ENCODE data around the gene EFCAB14.
"Not testable (repeated sequence)": the region's sequence is repeated elsewhere in the genome, so short reads cannot be mapped to it uniquely, and the experiment has no call there.

The EFCAB14 gene

DNA sequence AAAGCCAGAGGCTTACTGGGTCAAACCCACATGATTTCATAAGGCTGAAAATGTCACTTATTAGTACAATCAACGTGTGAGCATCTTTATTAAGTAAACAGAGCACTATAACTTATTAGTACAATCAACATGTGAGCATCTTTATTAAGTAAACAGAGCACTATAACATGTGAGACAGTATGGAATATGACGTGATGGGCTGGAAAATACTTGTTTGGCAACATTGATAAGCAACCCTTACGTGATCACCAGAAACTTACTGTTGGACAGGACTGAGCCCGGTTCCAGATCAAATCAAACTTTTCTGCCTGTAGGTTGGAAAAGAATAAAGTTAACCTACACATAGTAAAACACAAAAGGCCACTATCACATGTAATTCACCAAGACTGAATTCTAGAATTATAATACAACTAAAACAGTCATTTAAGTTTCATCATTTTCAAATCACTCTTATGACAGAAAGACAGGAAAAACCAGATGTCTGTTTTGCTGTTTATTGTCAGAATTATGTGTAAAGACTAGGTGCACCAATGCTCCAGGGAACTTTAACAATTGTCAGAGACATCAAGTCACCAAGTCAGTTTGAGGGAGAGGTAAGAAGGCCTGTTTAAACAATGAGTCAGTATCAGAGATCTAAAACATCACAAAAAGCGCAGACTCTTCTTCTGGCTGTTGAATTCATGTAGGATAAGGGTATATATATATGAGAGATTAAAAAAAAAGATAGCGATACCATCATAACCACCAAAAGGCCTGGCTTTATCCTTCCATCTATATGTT is 66.4 kb downstream of the EFCAB14 start:
- no peak for DNase-seq

DNA sequence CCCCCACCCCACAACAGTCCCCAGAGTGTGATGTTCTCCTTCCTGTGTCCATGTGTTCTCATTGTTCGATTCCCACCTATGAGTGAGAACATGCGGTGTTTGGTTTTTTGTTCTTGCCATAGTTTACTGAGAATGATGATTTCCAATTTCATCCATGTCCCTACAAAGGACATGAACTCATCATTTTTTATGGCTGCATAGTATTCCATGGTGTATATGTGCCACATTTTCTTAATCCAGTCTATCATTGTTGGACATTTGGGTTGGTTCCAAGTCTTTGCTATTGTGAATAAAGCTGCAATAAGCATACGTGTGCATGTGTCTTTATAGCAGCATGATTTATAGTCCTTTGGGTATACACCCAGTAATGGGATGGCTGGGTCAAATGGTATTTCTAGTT is 67.8 kb downstream of the EFCAB14 start:
- DNase-seq = not testable (repeated sequence)

DNA sequence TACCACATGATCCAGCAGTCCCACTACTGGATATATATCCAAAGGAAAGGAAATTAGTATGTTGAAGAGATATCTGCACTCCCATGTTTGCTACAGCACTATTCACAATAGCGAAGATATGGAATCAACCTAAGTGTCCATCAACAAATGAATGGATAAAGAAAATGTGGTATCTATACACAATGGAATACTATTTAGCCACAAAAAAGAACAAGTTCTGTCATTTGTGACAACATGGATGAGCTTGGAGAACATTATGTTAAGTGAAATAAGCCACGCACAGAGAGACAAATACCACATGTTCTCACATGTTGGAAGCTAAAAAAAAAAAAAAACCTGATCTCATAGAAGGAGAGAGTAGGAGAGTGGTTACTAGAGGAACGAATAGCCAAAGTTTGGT is 68.4 kb downstream of the EFCAB14 start:
- DNase-seq = no peak

DNA sequence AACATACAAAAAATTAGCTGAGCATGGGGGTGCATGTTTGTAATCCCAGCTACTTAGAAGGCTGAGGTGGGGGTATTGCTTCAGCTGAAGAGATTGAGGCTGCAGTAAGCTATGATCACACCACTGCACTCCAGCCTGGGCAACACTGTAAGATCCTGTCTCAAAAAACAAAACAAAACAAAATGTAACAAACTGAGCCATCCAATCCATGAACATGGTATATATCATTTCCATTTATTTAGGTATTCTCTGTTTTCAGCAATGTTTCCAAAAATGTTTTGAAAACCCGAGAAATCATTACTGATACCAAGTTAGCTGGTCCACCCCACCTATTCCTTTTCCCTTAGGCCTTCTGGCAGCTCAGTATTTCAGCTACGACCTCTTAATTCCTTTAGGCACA is 69.2 kb downstream of the EFCAB14 start:
- DNase-seq = no peak

DNA sequence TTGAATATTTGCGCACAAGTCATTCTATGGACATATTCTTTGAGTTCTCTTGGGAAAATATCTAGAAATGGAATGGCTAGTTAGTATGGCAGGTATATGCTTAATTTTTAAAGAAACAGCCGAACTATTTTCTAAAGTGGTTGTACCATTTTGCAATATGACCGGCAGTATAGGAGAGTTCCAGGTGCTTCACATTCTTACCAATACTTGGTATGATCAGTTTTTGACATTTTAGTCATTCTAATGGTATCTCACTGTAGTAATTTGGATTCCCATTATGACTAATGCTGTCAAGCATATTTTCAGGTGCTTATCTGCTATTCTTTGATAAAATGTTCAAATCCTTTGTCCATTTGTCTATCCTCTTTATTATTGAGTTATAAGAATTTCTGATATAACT is 71.3 kb downstream of the EFCAB14 start:
- no peak for DNase-seq

DNA sequence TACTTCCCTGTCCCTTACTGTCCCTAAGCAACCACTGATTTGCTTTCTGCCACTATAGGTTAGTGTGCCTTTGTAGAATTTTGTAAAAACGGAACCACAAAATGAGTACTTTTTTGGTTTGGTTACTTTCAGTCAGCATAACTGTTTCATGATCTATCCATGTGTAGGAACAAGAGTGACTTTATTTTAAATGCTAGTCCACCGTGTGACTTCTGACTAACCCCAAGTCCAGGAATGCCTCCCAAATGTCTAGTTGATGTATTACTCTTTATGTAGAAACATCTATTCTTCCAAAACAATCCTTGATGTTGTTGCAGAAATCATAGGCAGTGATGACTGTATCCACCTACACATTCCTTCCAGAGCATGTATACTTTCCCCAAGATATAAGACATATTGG is 72.1 kb downstream of the EFCAB14 start:
- DNase-seq = no peak

DNA sequence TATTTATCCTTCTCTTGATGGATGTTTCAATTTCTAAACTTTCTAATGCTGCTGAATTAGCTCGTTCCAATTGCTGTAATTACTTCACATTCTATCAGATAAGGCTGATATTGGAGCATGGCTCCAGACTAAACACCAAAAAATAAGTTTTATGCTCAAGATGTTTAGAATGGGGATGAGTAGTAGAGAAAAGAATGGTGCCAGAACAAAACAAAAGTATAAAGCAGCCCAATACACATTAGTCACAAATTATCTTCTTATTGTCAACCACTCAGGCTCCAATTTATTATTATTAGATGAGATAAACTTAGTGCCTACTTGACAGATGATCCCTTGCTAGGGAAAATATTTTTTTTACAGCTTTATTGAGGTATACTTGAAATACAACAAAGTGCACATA is 72.6 kb downstream of the EFCAB14 start:
- no peak for DNase-seq

DNA sequence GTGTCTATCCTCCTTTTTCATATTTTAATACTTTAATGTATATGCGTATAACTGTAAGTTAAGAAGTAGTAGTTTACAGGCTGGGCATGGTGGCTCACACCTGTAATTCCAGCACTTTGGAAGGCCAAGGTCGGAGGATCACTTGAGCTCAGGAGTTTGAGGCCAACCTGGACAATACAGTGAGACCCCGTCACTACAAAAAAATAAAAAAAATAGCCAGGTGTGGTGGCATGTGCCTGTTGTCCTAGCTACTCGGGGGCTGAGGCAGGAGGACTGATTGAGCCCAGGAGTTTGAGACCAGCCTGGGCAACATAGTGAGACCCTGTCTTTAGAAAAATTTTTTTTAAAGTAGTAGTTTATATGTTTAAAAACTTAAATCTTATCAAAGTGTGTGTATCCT is 73.1 kb downstream of the EFCAB14 start:
- no peak for DNase-seq

DNA sequence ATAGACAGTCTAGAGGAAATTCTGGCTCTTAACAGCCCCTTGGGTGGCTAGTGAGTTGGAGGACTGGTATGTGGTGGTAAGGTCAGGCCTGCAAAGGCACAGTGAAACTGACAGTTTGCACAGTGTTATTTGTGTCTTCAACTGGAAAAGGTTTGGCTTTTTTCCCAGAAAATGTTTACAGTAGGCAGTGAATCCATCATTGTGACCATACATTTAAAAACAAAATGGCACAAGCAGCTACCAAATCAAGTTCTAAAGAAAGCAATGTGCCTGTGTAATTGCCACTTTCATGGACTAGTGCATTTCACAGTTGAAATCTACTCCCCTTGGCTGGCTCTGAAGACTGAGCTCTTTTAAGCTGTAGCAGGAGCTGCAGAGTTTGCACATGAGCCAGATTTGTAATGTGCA is 75.5 kb downstream of the EFCAB14 start:
- DNase-seq = no peak

DNA sequence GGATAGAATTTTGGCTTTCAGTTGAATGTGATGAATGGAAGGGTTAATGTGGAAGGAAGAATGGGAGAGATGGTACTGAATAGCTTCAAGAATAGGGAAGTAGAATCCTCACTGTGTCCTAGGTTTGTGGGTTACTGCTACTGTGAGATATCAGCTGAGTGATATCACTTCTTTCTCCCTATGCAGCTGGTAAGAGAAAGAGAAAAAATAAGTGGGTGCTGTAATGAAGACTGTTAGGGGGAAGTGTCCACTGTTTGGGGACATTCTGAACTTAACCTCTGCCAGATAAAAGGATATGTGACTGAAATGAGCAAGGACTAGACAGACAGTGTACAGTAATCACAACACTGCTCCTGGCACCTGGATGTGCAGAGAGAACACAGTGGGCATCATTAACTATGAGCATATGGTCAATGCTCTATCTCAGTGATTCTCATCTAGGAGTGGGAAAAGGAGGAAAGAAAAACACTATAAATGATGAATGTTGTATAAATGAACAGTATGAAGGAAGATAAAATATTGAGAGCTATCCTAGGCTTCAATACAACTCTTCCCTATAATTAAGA is 76.7 kb downstream of the EFCAB14 start:
- no peak for DNase-seq

DNA sequence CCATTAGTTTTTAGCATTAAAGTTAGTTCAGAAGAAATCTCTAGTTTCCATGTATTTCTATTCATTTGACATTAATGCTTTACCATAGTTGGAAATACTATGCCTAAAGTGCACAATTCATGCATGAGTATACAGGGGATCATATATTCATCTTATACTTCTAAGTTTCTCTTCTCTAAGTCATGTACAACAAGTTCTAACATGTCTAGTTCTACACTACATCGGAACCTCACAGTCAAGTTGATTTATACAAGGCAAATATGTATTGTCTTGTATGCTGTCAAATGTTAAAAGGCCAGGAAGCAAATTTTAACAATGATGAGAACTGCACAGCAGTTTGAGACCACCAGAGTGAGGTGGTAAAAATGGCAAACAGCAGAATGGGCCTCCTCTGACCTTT is 79.4 kb downstream of the EFCAB14 start:
- no peak for DNase-seq

DNA sequence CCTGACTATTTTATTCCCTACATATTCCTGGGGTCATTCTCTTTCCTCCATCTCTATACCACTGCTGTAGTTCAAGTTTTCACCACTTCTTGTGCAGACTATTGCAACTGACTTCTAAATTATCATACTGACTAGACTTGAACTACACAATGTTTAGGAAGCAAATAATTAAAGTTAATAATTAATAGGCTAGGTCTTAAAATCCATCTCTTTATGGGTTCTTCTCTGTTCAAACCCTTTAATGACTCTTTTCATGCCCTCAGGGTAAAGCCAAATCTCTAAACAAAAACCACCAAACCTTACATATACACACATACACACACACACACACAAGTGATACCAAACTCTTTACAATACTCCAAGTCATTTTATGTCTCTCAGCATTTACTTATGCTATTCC is 80.0 kb downstream of the EFCAB14 start:
- no peak for DNase-seq

DNA sequence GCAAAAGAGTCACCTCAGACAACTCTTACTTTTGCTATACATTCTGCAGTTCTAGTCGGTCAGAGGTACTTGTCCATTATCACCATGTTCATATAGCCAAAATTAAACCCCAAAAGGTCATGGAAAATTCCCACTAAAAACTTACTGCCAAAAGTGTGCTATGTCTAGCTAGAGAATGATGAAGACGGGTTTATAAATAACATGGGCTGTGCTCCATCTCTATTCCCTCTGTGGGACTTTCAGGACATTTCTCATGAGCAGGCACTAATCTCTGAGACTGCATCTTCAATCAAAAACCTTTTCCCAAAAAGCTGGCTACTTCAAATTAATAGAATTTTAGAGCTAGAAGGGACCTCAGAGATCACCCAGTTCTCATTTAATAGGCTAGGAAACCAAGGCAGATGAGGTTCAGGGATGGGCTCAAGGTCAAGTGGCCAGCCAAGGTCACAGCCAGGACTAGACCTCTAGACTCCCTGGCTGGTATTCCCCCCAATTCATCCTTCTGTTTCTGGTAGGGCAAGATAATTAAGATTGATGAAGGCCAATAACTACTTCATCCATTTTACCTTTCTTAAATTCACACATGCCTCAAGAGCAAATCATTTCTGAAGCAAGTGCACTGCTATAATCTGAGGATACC is 81.3 kb downstream of the EFCAB14 start:
- no peak for DNase-seq

DNA sequence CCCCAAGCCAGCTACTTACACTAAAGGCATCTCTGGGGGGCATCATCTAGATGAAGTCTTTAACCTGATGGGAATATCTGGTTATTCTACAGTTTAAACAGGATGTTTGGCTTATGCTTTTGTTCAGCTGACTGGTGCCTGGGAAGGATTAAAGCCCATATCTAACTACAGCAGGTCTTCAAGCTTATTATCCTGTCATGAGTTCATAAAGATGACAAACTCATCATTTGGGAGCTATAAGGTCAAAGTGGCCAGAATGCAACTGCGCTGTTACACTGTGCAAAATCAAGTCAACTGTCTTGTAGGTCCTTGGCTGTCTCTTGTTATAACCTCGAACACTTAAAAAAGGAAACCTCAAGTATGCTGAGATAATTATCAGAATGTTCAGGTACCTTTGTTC is 83.7 kb downstream of the EFCAB14 start:
- no peak for DNase-seq

DNA sequence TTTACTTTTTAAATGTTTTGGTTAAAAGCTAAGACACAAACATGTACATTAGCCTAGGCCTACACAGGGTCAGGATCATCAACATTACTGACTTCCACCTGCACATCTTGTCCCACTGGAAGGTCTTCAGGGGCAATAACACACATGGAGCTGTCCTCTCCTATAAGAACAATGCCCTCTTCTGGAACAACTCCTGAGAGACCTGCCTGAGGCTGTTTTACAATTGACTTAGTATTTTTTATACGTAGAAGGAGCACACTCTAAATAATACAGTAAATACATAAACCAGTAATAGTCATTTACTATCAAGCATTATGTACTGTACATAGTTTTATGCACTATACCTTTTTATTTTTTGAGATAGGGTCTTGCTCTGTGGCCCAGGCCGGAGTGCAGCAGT is 88.2 kb downstream of the EFCAB14 start:
- no peak for DNase-seq

Data from CD4-positive, alpha-beta T cell treated with Interleukin-15 for 1 hour (primary cell).